Ramos (cell line): Measurements from ENCODE around the gene HIRIP3.

Experiments used
- in situ Hi-C: fragments of 300-500 bp; cut with MboI; formaldehyde crosslinking; loops from one replicate; pipeline ENCODE4 v1.14.3; 2022; ENCODE audit warnings: low sequenced_read_pairs; ENCODE audit not compliant: unreplicated experiment

HIRIP3 gene

DNA sequence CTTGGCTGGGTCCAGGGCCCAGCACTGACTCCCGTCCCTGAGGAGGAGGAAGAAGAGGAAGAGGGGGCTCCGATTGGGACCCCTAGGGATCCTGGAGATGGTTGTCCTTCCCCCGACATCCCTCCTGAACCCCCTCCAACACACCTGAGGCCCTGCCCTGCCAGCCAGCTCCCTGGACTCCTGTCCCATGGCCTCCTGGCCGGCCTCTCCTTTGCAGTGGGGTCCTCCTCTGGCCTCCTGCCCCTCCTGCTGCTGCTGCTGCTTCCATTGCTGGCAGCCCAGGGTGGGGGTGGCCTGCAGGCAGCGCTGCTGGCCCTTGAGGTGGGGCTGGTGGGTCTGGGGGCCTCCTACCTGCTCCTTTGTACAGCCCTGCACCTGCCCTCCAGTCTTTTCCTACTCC is 8.5 kb downstream of the HIRIP3 start:
- in situ Hi-C loops: no loop called here

DNA sequence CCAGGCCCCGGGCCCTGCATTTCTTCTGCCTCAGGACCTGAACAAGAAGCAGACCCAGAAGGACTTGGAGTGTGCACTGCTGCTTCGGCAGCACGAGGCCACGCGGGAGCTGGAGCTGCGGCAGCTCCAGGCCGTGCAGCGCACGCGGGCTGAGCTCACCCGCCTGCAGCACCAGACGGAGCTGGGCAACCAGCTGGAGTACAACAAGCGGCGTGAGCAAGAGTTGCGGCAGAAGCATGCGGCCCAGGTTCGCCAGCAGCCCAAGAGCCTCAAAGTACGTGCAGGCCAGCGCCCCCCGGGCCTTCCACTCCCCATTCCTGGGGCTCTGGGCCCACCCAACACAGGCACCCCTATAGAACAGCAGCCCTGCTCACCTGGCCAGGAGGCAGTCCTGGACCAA is 9.2 kb downstream of the HIRIP3 start:
- in situ Hi-C loops: no loop called here

DNA sequence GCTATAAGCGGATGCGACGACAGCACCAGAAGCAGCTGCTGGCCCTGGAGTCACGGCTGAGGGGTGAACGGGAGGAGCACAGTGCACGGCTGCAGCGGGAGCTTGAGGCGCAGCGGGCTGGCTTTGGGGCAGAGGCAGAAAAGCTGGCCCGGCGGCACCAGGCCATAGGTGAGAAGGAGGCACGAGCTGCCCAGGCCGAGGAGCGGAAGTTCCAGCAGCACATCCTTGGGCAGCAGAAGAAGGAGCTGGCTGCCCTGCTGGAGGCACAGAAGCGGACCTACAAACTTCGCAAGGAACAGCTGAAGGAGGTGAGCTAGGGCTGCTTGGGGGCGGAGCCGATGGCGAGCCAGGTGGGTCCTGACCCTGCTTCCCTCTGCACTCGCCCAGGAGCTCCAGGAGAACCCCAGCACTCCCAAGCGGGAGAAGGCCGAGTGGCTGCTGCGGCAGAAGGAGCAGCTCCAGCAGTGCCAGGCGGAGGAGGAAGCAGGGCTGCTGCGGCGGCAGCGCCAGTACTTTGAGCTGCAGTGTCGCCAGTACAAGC is 10.1 kb downstream of the HIRIP3 start:
- in situ Hi-C loops: no loop called here

DNA sequence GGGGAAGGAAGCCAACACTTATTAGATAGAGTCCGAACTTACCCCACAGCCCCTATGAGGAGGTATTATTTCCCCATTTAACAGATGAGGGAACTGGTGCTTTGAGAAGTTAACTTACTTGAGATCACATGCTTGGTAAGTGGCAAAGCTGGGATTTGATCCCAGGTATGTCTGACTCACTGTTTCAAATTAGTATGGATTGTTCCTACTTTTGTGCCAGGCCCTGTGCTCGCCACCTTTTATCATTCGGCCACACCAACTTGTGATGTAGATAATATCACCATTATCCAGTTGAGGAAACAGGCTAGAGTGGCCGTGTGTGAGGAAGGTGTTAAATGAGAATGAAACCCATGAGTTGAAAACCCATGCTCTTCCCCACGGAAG is 10.7 kb downstream of the HIRIP3 start:
- in situ Hi-C loops: no loop called here

DNA sequence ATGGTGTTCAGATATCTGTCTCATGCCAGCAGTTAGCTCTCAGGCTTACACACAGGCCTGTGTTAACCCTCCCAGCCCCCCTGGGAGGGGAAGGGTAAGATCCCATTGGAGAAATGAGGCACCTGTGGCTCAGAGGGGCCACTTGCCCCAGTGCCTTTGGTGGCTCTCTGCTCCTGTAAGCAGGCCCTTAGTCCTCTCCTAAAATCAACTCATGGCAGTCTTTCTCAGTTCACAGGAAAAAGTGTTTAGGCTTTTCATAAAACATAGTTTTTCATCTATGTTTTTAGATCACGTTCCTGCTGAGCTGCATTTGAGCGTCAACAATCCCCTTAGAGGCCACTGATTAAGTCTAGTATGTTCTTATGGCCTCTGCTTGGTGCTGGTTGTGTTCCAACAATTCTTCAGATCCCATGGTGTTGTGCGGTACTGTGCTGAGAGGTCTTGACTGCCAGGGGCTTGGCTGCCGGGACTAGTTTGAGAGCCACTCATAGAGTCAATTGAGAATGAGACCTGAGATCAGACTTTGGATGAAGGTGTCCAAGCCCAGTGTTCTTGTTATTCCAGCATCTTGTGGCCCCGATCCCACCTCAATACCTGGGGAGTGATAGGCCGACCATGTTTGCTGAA is 11.2 kb downstream of the HIRIP3 start:
- in situ Hi-C loops: no loop called here

DNA sequence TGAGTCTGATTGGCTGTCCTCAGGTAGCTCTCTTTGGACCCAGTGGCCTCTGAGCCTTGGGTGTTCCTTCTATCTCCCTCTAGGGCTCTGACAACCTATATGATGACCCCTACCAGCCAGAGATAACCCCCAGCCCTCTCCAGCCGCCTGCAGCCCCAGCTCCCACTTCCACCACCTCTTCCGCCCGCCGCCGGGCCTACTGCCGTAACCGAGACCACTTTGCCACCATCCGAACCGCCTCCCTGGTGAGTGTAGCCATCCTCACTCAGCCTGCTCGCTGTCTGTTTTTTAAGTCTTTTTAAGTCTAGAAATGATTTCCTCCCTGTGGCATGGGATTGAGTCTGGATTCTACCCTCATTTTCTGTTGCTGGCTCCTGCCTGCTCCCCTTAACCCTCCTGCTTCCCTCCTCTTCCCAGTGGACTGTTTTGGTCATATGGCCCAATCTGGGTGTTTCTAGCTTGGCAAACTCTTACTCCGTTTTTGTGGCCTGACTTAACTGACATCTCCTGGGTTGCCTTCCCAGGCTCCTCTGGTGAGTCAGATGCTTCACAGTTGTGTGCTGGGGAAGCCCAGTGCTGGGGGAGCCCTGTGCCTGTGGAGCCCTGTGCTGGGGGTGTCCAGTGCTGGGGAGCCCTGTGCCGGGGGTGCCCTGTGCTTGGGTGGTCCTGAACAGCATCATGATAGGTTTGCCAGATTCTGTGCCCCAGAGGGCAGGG is 11.8 kb downstream of the HIRIP3 start:
- in situ Hi-C loops: no loop called here

DNA sequence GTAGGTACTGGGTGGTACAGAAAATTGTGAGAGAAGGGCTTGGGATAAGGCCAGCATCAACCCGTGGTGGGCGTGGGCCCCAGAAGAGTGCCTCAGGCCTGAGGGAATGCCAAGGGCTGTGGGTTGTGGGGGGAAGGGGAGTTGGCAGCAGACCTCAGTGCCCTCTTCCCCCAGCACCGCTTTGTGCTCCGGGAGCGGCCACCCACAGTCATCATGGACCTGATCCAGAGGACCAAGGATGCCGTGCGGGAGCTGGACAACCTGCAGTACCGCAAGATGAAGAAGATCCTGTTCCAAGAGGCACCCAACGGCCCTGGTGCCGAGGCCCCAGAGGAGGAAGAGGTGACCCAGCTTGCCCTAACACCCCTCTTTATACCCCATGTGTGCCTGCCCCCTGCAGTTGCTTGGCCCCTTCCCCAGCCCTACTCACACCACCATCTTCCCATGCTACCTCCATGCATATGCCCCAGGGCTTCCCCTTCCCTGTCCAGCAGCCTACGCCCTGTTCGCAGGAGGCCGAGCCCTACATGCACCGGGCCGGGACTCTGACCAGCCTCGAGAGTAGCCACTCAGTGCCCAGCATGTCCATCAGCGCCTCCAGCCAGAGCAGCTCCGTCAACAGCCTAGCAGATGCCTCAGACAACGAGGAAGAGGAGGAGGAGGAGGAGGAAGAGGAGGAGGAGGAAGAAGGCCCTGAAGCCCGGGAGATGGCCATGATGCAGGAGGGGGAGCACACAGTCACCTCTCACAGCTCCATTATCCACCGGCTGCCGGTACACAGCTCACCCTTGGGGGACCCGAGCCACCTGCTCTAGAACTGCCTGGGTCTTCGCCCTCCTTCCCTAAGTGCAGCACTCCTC is 12.6 kb downstream of the HIRIP3 start:
- in situ Hi-C loops: no loop called here

DNA sequence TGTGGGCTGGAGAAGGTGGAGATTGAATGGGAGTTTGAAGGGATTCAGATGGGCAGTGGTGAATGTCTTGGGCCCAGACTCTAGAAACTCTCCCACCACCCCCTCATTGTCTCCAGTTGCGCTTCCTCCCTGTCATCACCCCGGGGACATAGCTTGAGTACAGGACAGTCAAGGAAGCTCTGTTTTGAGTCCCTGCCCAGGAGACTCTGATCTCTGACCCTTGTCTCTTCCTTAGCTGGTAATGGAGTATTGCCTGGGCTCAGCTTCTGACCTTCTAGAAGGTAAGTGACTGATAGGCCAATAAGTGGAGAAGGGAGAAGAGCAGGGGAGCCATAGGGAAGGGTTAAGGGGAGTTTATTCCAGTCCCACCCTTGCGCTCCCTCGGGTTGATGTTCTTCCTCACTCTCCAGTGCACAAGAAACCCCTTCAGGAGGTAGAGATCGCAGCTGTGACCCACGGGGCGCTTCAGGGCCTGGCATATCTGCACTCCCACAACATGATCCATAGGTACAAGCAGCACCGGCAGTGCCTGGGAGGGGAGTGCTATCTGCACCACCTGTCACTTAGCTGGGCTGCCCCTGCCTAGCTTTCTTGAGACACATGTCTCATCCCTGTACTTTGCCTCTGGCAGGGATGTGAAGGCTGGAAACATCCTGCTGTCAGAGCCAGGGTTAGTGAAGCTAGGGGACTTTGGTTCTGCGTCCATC is 16.7 kb downstream of the HIRIP3 start:
- in situ Hi-C loops: no loop called here

DNA sequence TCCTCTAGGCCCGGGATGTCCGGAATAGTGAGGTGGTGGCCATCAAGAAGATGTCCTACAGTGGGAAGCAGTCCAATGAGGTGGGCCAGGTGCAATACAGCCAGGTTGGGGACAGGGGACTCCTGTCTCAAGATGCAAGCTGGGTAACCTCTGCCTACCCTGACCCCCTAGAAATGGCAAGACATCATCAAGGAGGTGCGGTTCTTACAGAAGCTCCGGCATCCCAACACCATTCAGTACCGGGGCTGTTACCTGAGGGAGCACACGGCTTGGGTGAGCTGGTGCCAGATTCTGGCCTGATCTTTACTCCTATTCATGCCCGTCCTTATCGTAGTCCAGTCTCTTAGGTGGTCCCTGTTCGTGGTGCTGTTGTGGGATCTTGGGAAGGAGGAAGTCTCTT is 17.3 kb downstream of the HIRIP3 start:
- in situ Hi-C loops: no loop called here

DNA sequence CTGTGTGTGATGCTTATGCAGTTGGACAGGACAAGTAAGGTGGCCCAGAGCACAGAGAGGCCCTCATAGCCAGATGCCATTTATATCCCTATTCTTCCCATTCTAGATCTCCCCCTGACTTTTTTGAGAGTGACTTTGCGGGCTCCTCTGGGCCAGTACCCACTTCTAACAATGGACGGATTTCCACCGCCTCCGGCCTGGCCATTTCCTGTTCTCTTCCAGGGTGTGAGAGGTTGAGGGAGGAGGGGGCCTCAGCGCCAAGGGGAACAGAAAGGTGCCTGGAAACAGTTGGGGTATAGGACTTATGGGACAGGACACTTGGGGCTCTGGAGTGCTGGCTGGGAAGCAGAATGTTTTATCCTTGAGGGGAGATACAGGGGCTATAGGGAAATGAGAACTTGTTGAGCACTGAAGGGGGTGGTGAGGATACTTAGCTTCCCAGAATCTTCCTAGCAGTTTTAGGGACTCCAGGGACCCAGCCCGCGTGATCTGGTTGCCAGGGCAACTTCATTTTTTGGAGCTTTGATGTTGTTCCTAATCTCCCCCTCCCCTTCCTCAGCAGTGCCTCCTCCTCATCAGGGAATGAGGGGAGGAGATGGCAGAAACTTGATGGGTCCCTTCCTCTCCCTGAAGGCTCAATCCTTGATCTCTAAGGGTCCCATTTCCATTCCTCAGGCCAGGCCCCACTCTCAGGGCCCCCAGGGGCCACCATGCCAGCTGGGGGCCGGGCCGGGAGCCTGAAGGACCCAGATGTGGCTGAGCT is 18.2 kb downstream of the HIRIP3 start:
- in situ Hi-C loops: no loop called here

DNA sequence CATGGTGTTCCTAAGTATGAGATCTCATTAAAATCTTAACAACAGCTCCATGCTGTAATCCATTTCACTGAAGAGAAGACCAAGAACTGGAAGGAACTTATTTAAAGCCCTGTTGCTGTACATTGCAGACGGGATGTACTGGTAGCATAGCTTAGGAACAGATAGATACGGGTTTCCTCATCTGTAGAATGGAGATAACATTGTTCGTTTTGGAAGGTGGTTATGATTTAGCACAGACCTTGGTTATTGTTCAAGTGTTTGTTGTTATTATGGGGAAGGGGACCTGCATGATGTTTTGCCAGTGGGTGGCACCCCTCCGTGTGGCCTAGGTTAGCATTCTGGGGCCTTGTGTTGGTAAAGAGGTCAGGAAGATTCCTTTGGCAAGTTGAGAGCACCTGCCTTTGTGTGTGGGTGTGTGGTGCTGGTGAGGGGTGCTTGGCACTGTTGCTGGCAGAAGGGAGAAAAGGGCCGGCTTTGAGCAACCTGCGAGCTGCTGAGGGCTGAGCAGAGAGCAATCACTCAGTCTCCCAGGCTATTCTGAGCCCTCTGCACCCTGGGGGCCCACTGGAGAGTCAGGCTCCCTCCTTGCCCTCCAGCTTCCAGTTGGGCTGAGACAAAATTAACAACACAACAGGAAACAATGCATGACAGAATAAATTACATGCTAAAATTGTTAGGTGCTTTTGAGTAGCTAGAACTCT is 19.5 kb downstream of the HIRIP3 start:
- in situ Hi-C loops: no loop called here

DNA sequence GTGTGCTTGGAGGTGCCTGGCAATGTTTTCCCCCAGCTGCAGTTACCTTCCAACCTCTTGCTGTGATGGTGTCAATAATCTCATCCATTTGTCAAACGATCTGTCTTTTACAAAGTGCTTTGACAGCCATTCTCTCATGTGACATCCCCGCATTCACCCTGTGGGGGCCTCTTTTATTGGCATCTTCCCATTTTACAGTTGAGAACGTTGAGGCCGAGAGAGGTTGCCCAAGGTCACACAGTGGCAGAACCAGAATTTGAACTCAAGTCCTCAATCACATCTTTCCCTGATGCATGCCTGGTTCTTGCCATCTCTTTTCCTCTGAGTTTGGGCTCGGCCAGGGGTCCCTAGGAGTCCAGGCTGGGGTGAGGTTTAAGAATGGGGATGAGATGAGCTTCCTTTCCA is 20.3 kb downstream of the HIRIP3 start:
- in situ Hi-C loops: no loop called here

DNA sequence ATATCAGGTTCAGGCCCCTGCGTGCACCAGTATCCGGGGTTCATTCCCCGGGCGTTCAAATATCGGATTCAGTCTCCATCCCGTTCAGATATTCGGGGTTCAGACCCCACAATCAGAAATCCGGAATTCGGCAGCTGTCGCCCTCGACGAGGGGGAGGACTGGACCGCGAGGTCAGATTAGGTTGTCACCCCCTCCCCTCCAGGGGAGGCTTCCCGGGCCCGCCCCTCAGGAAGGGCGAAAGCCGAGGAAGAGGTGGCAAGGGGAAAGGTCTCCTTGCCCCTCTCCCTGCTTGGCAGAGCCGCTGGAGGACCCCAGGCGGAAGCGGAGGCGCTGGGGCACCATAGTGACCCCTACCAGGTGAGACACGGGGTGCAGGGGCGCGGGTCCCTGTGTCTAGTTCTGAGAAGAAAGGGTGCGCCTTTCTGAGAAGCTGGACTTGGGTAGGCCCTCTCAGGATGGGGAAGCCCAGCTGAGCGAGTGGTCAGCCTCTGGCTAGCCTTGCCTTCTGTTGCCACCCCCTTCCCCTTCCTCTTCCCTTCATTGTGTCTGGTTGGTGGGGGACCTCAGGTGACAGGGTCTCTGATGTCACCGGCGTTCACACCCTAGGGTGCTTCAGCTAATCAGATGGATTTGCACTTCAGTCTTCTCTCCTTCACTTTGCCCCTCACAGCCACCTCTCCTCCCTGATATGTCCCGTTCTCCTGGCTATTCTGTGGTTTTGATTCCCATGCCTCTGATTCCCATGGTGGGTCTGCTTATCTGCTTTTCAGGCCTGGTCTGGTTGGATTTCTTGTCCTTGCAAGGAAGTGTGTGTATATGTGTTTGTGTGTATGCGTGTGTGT is 20.9 kb downstream of the HIRIP3 start:
- in situ Hi-C loops: no loop called here

DNA sequence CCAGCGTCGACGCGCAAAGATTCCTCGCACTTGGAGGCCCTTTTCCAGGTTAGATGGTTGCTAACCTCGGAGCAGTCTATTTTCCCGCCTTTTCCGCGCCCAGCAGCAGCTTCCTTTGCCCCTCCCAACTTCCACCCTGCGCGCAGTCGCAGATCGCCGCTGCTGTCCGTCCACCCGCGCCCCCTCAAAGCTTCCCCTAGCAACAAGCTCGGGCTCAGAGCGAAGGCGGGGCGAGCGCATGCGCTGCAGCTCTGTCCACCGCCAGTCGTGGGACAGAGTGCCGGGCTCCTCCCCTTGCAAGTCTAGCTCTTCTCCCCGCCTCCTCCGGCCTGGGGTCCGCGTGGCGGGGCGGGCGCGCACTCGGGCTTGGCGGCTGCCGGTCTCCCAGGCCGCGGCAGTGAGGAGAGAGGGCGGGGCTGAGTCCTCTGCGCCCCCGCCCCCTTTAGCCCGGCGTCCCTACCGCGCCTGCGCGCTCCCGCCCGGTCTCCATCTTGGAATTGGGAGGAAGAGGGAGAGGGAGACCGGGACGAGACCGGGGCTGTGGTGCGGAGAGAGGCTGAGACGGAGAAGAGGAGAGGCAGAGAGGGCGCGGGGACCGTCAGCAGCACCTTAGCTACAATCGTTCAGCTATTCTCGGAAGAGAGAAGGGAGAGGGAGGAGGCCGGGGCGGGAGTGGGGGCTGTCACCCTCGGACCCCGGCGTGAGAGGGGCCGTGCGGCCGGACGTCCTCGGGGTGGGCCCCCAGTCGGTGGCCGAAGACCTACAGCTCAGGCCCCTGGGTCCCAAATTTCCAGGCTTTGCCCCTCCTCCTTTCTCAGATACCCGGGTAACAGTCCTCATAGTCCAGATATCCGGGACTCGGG is 21.8 kb downstream of the HIRIP3 start, which contains the start of gene TAOK2:
Gene TAOK2, plus strand, starts transcription at position 485 of the 863 bp plus-strand sequence. CDS start 3,905 bp downstream, outside the sequence.
- in situ Hi-C loops: no loop called here

DNA sequence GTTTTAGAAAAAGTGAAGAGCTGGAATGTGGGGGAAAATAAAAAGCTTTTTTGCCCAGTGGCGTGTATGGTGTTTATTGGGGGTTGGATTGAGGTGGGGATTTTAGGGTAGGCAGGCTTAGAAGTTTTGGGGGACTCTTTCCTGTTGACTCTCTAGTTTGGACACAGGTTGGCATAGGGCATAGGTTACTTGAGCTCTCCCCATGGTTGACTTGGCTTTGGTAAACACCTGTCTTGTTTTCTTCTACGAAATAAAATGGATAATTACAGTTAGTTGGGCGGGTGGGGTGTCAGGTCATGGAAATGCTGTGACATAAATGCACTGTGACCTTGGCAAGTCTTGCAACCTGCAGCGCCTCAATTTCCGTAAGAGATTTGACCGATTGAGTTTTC is 22.4 kb downstream of the HIRIP3 start:
- in situ Hi-C loops: no loop called here

DNA sequence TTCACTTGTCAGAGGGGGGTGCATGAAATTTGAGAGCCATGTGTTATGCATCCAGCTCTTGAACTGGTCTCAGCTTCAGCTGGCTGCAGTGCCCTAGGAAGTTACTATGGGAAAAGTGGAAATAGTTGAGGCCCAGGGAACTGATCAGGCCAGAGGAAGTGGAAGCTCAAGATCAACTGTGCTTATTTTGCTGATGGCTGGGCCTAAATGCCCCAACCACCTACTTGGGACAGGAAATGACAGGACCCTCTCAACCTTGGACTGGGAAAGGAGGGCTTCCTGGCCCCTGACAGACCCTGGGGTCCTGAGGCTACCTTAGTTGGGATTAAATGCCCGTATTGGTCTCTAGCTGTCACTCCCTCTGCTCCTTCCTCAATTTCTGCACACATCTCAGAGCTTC is 22.9 kb downstream of the HIRIP3 start:
- in situ Hi-C loops: no loop called here

DNA sequence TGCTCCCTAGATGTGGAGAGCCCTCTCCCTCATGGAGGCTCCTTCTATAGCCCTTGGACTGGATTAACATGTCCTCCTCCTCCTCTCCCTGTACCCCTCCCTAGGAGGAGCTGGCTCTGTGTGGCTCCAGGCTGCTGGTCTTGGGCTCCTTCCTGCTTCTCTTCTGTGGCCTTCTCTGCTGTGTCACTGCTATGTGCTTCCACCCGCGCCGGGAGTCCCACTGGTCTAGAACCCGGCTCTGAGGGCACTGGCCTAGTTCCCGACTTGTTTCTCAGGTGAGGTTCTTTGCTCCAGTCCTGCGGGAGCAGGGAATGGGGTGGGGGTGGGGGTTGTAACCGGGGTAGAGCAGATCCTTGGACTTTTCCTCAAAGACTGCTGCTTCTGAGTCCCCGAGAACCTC is 24.1 kb downstream of the HIRIP3 start:
- in situ Hi-C loops: no loop called here
